HCT116 (cell line): ENCODE results near the gene SYCP1. TPM values are rescaled to one million over a fixed set of nuclear protein-coding genes. Genes with fewer than 3 reads are reported as not detected.

Experiments used
- ATAC-seq: fragments of 200-7000 bp; cut with Tn5 transposase; 2 replicates; pipeline ENCODE4 v1.9.1; 2020; ENCODE audit warnings: mild to moderate bottlenecking, moderate library complexity
- BruUV-seq: library from RNA; stranded (reverse); fragments of 400-500 nt; replicated peaks from 2 replicates; lab custom pipeline; 2021; lab: Mats Ljungman, UMichigan
- CTCF ChIA-PET: fragments of 300-600 bp; sonication (Branson Sonifier 250); formaldehyde crosslinking; loops from one replicate; lab custom pipeline; 2021; ENCODE audit warnings: antibody characterized with exemption; lab: Charles Lee
- POLR2A ChIA-PET: fragments of 300-600, 350-600 bp; sonication (Branson Sonifier 250); formaldehyde crosslinking; loops from one replicate; lab custom pipeline; 2021; ENCODE audit warnings: antibody characterized with exemption; lab: Charles Lee
- RAD21 ChIA-PET, 2 experiments: fragments of 300-600 bp; sonication (Branson Sonifier 250); formaldehyde crosslinking; loops; one replicate each; lab custom pipeline; 2023; ENCODE audit warnings: low total read pairs in 2 of 2; ENCODE audit not compliant: uncharacterized antibody in 2 of 2, unreplicated experiment in 2 of 2, low non-redundant PET in 1 of 2; lab: Charles Lee
- DNase-seq: peaks from one replicate; pipeline ENCODE4 v3.0.0-alpha.2; 2010; ENCODE audit warnings: low read depth, low spot score
- H2AFZ ChIP-seq: fragments of 200-600 bp; shearing (Covaris generic), sonication (generic); 2 replicates; pipeline ENCODE4 v1.6.1; 2017; ENCODE audit warnings: low read depth, mixed run types, mixed read lengths, antibody characterized with exemption, low read length; ENCODE audit not compliant: poor library complexity, severe bottlenecking
- H3K27ac ChIP-seq: 2 replicates; pipeline ENCODE4 v1.5.1; 2012; ENCODE audit warnings: low read depth, low read length
- H3K27me3 ChIP-seq: fragments of 200-600 bp; sonication (generic); 2 replicates; pipeline ENCODE4 v1.6.1; 2016; ENCODE audit warnings: mixed run types, low read length, mixed read lengths; ENCODE audit not compliant: insufficient read depth
- H3K36me3 ChIP-seq, 2 experiments: fragments of 200-500 bp in 1 of 2; fragments of 200-600 bp in 1 of 2; sonication (Bioruptor generic) in 1 of 2; sonication (generic) in 1 of 2; 2 replicates each; pipeline versions ENCODE4 v1.5.1 to v1.6.1; 2014 to 2016; ENCODE audit warnings: low read length in 2 of 2, inconsistent platforms in 1 of 2, mixed read lengths in 1 of 2, mixed run types in 1 of 2; ENCODE audit not compliant: insufficient read depth in 2 of 2, control insufficient read depth in 1 of 2
- H3K4me1 ChIP-seq, 2 experiments: fragments of 200-600 bp in 1 of 2; sonication (generic) in 1 of 2; 2 replicates each; pipeline versions ENCODE4 v1.5.1 to v1.6.1; 2012 to 2017; ENCODE audit warnings: low read length in 2 of 2, inconsistent platforms in 1 of 2, mild to moderate bottlenecking in 1 of 2, mixed read lengths in 1 of 2, mixed run types in 1 of 2, moderate library complexity in 1 of 2; ENCODE audit not compliant: insufficient read depth in 2 of 2, control insufficient read depth in 1 of 2
- H3K4me2 ChIP-seq: fragments of 200-600 bp; sonication (generic); 2 replicates; pipeline ENCODE4 v1.6.1; 2017; ENCODE audit warnings: mixed run types, low read length, mixed read lengths
- H3K4me3 ChIP-seq, 2 experiments: fragments of 200-600 bp in 1 of 2; sonication (generic) in 1 of 2; replicated peaks in 1 of 2; 2 replicates each; pipeline ENCODE4 v1.5.1; 2011 to 2016; ENCODE audit warnings: low read length in 2 of 2, control low read depth in 1 of 2, low read depth in 1 of 2, mild to moderate bottlenecking in 1 of 2, mixed read lengths in 1 of 2, mixed run types in 1 of 2
- H3K79me2 ChIP-seq: fragments of 200-600 bp; sonication (generic); 2 replicates; pipeline ENCODE4 v1.6.1; 2017; ENCODE audit warnings: mild to moderate bottlenecking, mixed run types, low read length, moderate library complexity, mixed read lengths; ENCODE audit not compliant: insufficient read depth
- H3K9ac ChIP-seq: fragments of 200-600 bp; sonication (generic); 2 replicates; pipeline ENCODE4 v1.6.1; 2016; ENCODE audit warnings: low read length, mixed read lengths
- H3K9me2 ChIP-seq: fragments of 200-600 bp; sonication (generic), shearing (Covaris generic); 2 replicates; pipeline ENCODE4 v1.6.1; 2017; ENCODE audit warnings: mixed run types, mild to moderate bottlenecking, moderate library complexity; ENCODE audit not compliant: insufficient read depth
- H3K9me3 ChIP-seq, 2 experiments: fragments of 200-500 bp in 1 of 2; fragments of 200-600 bp in 1 of 2; sonication (Bioruptor generic) in 1 of 2; sonication (generic) in 1 of 2; 2 replicates each; pipeline ENCODE4 v1.6.1; 2014 to 2017; ENCODE audit warnings: low read length in 2 of 2, mixed read lengths in 2 of 2, inconsistent platforms in 1 of 2, low read depth in 1 of 2, mild to moderate bottlenecking in 1 of 2, mixed run types in 1 of 2, moderate library complexity in 1 of 2; ENCODE audit not compliant: control insufficient read depth in 1 of 2, insufficient read depth in 1 of 2
- H4K20me1 ChIP-seq: fragments of 200-600 bp; sonication (generic), shearing (Covaris generic); 2 replicates; pipeline ENCODE4 v1.6.1; 2017; ENCODE audit warnings: mixed run types, mild to moderate bottlenecking, moderate library complexity; ENCODE audit not compliant: insufficient read depth
- ATF3 ChIP-seq: IDR thresholded peaks from 2 replicates; pipeline ENCODE4 v1.6.1; 2012
- CTCF ChIP-seq, 3 experiments: fragments of 200-600 bp in 1 of 3; sonication (generic) in 1 of 3; IDR thresholded peaks in 2 of 3; conservative IDR thresholded peaks in 1 of 3; 2 replicates each; pipeline ENCODE4 v1.5.1; 2012 to 2017; ENCODE audit warnings: low read depth in 2 of 3, low read length in 2 of 3, antibody characterized with exemption in 1 of 3, borderline replicate concordance in 1 of 3, control low read depth in 1 of 3, mild to moderate bottlenecking in 1 of 3, mixed read lengths in 1 of 3, mixed run types in 1 of 3, moderate library complexity in 1 of 3; ENCODE audit not compliant: insufficient read depth in 1 of 3
- RAD21 ChIP-seq: IDR thresholded peaks from 2 replicates; pipeline ENCODE4 v1.6.1; 2012; ENCODE audit warnings: low read depth, mild to moderate bottlenecking
- REST ChIP-seq: IDR thresholded peaks from 2 replicates; pipeline ENCODE4 v1.6.1; 2012; ENCODE audit warnings: low read depth
- intact Hi-C: fragments of 100-400 bp; cut with micrococcal nuclease; formaldehyde crosslinking; loops from 2 replicates; pipeline ENCODE4 v1.10.0; 2022
- total RNA-seq: library from RNA; stranded (reverse); gene quantifications from one replicate; pipeline ENCODE4 v1.2.1, GENCODE V29; 2021; ENCODE audit not compliant: unreplicated experiment

The SYCP1 gene
- total RNA-seq, 1 experiment from 2014 or later, result not detected

GRCh38 chr1:114956570-114956969, 101.9 kb downstream of the SYCP1 start:
- H3K4me3 ChIP-seq, result no peak overlapping the region
- no TSS peak for BruUV-seq
- no peaks in the 10 kb centered on the region for H3K9me2 ChIP-seq
- H3K27me3 ChIP-seq, result no peaks in the 10 kb centered on the region
- H3K27ac ChIP-seq, result no peak overlapping the region
- peak; percentile 72 for TF ChIP-seq RAD21
- no peak for TF ChIP-seq ATF3
- peak; percentile 24 to 53 (median 46); a peak in 5 of 6 replicates for TF ChIP-seq CTCF (IDR thresholded peaks at IDR 0.05 in 2 of 3, conservative IDR thresholded peaks at IDR 0.05 in 1 of 3; ENCODE audit: borderline replicate concordance in 1 of 3, insufficient read depth in 1 of 3, low read depth in 2 of 3, low read length in 2 of 3)
- TF ChIP-seq REST, result no peak
- H3K4me1 ChIP-seq, result no peaks in the 10 kb centered on the region
- ChIA-PET POLR2A (no interaction called here), RAD21 (no interaction called here), CTCF (interaction anchor here (1.0 kb wide), 1 partner anchor 10 kb away, joined by 3 read pairs; no protein-coding TSS in a partner anchor)
- H3K79me2 ChIP-seq, result no peaks in the 10 kb centered on the region
- H3K9ac ChIP-seq, result no peak overlapping the region
- H3K4me2 ChIP-seq, result no peak overlapping the region
- no peaks in the 10 kb centered on the region for H3K36me3 ChIP-seq
- H4K20me1 ChIP-seq, result no peaks in the 10 kb centered on the region
- intact Hi-C loops, result loop anchor here (2.0 to 10.0 kb wide), 4 partner anchors 282 to 1122 kb away; partner anchors contain the start of genes DENND2C and OLFML3
- DNase-seq (peak; percentile 21), ATAC-seq (peak; percentile 64)
- no peak overlapping the region for H2AFZ ChIP-seq
- H3K9me3 ChIP-seq, result no peaks in the 10 kb centered on the region
